ENCODE measurements around the gene ACAA2.
"Not testable (repeated sequence)": the region's sequence is repeated elsewhere in the genome, so short reads cannot be mapped to it uniquely, and the experiment has no call there.

ACAA2 gene

DNA sequence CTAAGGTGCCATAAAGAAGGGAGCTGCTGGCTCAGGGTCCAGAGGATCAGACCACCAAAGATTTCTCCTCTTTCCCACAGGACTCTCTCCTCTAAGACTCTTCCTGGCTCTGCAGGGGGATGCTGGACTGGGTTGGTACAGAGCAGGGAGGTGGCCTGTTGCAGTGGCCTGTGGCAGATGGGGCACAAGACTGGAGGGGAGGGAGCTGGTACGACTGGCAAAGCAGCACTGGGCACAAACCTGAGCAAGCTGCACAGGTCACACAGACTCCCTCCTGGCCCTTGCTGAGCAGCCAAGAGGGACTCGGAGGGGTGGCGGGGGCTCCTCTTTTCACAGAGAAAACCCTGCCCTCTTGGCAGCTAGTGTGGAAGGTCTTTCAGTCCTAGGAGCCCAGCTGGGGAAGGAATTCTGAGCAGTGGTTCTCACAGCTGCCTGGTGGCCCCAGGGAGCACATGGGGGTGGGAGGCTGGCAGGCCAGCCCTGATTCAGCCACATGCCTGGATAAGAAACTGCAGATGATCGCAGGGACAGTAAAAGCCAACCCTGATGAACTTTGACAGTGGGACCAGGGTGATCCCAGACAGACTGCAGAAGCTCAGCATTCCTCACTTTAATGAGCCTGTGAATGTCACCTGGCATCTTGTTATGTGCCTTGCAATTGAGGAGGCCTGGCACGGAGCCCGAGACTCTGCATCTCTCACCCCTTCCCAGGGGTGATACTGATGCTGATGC, 32.5 kb upstream of the ACAA2 start:
- no peak for DNase-seq (ENCODE audit: low read depth in 1 of 2, low spot score in 1 of 2)

DNA sequence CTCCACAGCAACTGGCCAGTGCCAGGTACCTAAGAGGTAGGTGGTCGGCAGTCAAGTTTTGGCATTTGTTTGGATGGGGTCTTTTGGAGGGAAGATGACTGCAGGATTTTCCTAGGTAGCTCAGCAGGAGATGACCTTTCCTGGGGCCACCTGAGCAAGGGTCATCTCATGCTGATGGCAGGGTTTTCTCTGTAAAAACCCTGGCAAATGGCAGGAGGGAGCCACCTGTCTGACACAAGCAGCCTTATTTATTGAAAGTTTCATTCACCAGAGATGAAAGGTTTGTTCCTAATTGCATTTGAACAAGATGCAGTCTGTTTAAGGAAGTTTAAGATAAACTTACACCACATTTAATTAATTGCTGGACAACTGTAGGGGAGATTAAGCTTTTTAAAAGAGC, 31.6 kb upstream of the ACAA2 start:
- DNase-seq (ENCODE audit: low read depth in 1 of 2, low spot score in 1 of 2), result no peak

DNA sequence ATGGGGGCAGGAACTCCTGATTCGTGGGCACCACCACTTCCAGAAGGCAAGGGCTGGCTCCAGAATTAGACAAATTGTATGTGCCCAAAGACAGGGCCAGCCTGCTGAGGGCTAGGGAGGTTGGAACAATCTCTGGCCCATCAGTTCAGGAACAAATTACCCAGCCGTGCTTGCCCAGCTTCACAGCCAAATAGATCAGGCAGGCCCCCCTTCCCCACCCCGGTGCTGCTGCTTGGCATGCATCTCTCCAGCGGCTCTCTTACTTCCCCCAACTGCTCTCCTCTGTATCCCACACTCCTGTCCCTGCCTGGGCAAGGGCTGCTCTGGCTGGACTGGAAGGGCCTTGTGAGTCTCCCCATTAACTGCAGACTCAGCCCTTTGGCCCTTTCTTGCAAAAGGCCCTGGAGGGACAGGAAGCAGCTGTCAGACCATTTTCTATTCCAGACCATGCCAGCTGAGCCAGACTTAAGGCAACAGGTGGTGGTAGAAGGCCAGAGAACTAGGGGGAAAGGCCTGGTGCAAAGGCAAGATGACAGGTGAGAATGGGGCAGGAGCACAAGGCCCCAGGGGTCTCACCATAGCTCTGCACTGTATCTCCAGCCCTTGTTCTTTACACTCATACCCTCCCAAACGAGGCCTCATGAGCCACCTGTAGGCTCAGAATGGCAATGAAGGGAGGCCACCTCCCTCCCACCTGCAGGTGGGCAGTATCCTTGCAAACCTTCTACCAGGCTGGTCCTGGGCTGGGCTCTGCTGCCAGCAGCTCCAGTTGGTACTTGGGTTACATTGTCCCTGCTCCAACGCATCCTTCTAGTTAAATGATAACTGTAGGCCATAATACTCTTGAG, 30.7 kb upstream of the ACAA2 start:
- DNase-seq (ENCODE audit: low read depth in 1 of 2, low spot score in 1 of 2), result no peak

DNA sequence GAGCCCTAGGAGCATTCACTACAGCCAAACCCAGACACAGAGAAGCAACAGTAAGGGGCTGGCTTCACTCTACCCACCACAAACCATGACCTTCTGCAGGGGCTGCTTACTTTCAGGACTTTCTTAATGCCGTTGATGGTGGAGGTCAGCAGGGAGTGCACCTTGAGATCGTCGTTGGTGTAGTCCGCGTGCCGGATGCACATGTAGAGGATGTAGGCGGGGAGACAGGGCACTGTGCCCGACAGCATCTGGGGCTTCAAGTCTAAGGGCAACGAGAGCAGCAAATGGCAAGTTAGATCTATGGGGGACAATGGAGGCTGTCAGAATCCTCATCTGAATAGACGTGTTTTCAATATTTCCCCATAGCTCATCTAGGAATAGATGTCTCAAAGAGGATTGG, 29.8 kb upstream of the ACAA2 start:
- no peak for DNase-seq (ENCODE audit: low read depth in 1 of 2, low spot score in 1 of 2)

DNA sequence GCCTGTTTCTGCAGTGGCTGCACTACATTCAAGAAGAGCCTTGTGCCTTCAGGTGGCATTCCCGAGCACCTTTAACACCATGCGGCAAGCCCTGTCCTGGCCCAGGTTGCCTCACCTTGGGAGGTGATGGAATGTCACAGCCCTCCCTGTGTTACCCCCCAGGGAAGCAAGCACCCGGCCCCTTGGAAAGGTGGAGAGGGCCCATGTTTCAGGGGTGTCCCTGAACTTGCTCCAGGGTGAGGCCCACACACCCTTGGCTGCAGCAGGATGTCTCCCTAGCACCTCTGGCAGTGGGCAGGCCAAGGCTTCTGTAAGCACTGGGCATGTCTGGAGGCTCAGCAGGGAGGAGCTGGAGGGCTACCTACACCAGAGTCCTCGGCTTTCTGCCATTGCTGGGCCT, 29.3 kb upstream of the ACAA2 start:
- DNase-seq (ENCODE audit: low read depth in 1 of 2, low spot score in 1 of 2), result no peak

DNA sequence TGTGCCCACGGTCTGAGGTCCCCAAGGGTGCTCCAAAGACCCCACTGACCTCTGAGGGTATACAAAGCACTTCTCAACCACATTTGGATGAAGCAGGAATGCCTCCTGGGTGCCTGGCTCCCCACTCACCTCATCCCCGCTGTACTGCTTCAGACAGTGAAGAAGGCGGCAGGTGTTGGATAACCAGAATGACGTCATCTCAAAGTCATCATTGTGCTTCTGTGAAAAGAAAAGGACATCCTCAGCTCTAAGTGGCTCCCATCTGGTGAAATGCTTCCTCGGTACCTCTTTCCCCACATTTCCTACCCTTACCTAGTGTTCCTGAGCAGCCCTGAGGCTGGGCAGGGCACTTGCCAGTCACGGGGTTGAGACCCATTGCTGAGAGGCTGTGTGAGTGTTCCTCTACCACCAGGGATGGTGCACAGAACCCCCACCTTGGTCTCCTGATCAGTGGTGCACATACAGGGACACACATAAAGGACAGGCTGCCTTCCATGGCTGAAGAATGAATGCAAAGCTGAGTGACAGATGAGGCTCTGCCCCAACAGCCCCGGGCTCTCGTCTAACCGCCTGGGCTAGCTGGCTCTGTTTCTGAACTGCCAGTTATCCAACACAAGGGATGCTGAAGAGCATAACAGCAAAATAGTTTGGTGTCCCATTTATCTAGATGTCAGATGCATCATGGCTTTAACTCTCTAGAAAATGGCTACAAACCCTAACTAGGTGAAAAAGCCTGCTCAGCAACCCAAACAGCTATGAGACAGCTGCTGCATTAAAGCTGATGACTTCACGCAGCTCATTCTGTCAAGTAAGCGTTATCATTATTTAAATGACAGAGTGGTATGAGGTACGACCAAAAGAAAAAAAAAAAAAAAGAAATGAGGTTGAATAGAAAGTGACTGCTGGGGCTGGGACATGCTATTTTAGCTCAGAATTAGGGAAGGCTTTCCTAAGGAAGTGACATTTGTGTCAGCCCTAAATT, 28.2 kb upstream of the ACAA2 start:
- no peak for DNase-seq (ENCODE audit: low read depth in 1 of 2, low spot score in 1 of 2)

DNA sequence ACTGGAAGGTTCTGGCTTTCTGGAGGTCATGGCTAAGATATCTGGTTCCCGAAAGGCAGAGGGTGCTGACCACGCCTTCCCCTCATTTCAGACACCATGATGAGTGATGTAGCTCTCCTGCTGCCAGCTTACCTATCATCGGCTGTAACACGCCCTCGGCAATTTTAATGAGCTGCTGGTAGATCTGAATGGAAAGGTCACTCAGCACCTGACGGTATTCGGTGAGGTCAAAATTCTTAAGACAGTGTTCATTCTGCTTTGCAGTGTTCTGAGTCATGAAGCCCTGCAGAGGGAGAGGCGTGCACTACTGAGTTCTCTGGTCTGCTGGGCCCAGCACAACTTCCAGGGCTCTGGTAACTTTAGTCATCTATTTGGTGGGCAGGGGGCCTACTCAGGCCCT, 25.7 kb upstream of the ACAA2 start:
- DNase-seq (ENCODE audit: low read depth in 1 of 2, low spot score in 1 of 2), result no peak

DNA sequence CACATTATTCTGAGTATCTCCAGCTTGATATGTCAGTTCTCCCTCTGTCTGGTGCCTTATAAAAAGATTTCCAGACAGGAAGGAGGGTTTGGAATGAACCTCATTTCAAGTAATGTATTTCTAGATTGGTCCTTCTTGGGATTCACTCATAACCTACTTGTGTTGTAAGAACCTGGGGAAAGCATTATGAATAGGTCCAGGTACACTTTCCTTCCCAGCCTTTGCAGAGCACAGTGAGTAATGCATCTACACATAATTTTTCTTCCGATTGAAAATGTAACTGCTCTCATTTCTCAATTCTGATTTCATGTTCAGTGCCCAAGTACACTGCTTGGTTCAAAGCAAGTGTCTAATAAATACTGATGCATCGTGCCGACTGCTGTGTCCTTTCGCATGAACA, 25.0 kb upstream of the ACAA2 start:
- DNase-seq (ENCODE audit: low read depth in 1 of 2, low spot score in 1 of 2), result no peak

DNA sequence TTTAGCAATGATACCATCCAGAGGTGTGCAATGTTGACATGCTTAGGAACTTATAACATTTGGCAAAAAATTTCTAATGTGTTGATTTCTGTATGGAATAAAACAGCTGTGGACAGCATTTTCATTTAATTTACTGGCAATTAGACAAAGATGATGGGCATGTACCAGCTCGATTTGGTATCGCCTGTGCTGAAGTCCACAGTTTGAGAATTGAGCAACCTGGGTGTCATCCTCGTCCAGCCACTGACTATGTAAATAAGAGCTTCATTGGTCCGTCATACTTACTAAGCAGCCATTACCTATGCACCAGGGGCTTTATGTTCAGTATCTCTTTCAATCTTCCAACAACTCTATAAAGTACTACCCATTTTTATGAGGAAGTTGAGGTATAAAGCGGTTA, 24.6 kb upstream of the ACAA2 start:
- DNase-seq (ENCODE audit: low read depth in 1 of 2, low spot score in 1 of 2), result no peak

DNA sequence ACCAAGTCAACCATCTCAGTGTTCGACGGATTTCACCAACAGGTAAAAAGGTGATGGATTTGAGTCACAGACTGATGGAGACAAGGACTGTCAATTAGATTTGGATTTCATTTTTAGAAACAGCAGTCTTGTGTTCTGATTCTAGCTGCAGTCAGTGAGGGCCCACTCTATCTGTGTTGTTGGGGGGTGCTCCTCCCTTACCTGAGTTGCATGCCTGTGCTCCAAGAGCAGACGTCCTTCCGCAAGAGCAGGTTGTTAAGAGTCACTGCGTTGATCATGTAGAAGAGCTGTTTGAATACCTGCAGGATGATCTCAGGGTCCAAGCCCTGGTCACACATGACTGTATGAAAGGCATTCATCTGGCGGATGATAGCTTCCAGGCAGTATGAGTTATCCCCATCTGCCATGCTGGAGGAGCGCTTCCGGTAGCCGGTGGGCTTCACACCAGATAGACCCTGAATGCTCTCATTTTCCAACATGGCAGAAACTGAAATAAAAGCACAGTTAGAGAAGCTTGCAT, 24.0 kb upstream of the ACAA2 start:
- DNase-seq (ENCODE audit: low read depth in 1 of 2, low spot score in 1 of 2), result not testable (repeated sequence)

DNA sequence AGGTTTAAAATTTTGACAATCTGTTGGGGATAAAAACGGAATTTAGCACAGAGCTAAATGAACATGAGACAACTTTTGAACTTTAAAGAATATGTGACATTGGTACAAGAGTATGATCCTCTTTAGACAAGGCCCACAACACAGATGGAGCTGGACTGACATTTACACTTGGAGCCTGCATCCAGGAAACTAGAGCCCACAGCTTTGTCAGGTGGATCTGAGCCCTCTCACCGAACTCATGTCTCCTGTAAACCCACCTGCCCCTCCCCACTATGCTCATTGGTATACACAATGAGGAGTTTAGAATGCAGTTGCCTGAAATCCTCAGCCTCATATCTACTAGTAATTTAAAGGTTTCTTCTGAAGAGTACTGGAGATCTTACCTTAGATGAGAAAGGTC, 22.1 kb upstream of the ACAA2 start:
- DNase-seq (ENCODE audit: low read depth in 1 of 2, low spot score in 1 of 2), result no peak

DNA sequence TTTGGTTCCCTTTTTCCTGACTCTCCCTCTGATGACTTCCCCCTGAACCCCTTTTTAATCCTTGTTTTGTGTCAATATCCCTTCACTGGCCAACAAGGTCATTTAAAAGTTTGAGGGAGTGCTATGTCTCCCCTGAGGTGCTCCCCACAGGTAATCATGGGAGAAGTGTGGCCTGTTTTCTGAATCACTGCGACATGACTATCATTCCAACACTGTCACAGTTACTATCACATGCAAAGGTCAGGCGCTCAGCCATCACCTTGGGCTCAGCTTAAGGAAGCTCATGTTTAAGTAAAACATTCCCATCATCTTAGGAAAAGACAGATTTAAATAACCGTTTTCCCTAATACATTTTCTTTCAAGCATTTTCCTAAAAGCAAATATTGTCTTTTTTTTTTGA, 20.9 kb upstream of the ACAA2 start:
- DNase-seq (ENCODE audit: low read depth in 1 of 2, low spot score in 1 of 2), result no peak

DNA sequence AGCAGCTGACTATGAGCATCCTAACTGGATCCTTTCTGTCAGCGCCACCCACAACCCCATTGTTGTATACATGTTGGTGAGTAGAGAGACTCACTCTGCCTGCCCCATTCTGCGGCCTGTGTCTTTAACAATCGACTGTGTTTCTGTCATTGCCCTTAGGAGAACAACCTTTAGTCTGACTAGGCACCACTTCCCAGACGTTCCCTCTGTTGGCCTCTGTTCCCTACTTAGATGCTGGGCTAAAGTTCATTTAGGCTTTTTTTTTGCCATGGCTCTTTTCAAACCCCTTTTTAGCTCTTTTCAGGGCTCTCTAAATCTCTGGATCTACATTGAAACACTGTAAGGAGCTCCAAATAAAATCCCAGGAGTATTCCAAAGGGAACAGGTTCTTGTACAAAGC, 20.5 kb upstream of the ACAA2 start:
- no peak for DNase-seq (ENCODE audit: low read depth in 1 of 2, low spot score in 1 of 2)

DNA sequence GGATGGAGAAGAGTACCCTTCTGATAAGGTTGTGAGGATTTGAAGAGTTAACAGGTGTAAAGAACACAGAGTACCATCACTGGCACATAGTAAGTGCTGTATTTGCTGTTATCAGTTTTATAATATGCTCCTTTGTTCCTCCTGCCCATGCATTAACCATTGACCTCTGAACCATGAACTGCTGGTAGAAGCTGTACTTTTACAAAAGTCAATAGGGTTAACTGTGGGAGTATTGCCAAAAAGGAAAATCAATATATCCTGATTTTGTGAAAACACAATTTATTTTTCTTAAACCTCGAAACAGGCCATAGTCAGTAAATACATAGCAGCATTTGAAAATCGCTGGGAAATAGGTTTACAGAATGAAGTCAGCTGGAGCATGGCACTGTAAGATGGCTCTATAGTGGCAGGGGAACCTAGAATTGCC, 18.9 kb upstream of the ACAA2 start:
- no peak for DNase-seq (ENCODE audit: low read depth in 1 of 2, low spot score in 1 of 2)

DNA sequence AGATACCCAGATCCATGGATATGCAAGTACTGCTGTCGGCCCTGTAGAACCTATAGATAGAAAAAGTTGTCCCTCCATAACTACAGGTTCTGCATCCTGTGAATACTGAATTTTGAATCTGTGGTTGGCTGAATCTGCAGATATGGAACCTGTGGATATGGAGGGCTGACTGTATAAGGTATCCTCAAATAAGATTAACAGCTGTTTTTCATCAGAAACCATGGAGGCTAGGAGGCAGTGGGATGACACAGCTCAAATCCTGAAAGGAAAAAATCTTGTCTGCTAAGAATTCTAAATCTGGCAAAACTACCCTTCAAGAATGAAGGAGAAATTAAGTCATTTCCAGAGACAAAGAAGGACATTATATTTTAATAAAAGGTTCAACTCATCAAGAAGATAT, 14.7 kb upstream of the ACAA2 start:
- no peak for DNase-seq (ENCODE audit: low read depth in 1 of 2, low spot score in 1 of 2)

DNA sequence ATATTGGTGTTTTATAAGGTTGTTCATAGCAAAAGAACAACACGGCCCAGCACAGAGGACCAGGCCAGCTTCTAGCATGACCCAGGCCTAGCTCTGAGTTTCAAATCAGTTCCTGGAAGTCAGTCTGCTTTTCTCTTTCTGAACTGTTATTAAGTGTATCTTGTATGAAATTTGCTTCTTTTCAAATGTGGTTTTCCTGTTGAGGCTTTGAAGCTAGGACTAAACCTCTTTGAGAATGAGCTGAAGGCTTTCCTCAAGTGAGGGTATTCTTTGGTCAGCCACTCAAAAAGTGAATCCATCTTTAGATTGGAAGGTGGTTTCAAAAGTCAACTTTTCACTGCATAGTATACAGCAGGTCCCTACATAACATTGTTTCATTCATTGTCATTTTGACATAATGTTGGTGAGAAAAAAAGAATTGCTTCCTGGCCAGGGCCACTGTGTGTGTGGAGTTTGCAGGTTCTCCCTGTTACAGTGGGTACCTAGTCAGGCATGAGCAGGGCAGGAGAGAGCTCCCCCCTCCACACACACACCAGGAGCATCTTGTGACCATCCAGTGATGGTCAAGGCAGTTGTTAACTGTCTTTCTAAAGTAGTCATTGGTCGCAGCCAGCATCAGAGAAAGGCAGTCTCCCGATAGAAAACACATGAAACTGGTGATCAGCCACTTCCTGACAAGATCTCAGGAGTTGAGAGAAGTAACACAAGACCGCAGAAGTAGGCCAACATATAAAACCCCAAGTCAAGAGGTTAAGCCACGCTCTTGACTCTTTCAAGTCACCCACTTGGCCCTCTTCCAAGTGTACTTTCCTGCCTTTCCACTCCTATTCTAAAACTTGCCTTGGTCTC, 6.7 kb upstream of the ACAA2 start:
- DNase-seq (ENCODE audit: low read depth in 1 of 2, low spot score in 1 of 2), result peak in 1 of 2 donors; percentile 30

DNA sequence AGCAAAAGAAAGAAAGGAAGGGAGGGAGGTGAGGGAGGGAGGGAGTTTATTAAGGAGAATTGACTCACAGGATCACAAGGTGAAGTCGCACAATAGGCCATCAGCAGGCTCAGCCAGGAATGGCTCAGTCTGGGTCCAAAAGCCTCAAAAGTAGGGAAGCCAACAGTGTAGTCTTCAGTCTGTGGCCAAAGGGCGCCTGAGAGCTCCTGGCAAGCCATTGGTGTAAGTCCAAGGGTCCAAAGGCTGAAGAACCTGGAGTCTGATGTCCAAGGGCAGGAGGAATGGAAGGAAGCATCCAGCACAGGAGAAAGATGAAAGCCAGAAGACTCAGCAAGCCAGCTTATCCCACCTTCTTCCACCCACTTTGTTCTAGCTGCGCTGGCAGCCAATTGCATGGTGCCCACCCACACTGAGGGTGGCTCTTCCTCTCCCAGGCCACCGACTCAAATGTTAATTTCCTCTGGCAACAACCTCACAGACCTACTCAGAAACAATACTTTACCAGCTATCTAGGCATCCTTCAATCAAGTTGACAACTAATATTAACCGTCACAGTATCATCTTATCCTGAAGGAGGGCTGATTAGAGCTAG, 5.8 kb upstream of the ACAA2 start:
- DNase-seq (ENCODE audit: low read depth in 1 of 2, low spot score in 1 of 2), result no peak

DNA sequence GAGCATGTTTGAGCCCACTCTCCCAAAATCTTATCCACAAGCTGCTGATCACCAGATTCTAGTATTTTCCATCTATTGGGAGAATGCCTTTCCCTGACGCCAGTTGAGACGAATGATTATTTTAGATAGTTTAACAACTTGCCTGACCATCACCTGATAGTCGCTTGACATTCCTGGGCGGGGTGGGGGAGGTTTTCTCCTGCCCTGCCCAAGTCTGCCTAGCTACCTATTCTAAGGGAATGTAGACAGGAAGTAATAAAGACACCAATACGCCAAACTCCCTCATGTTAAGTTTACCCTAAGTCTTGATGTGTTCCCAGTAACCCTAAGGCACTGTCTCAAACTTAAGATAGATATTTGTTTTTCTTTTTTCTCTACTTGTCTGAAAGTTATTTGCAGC, 4.6 kb upstream of the ACAA2 start:
- no peak for DNase-seq (ENCODE audit: low read depth in 1 of 2, low spot score in 1 of 2)

DNA sequence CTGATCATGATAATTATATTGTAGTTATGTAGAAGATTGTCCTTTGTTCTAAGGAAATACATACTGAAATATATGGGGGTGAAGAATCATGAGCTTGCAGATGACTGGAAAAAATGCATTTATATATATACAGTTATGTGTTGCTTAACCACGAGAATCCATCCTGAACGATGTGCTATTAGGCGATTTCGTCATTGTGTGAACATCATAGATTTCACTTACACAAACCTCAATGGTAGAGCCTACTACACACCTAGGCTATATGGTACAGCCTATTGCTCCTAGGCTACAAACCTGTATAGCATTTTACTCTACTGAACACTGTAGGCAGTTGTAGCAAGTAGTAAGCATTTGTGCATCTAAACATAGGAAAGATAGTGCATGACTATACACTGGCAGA, 2.6 kb upstream of the ACAA2 start:
- DNase-seq (ENCODE audit: low read depth in 1 of 2, low spot score in 1 of 2), result no peak

DNA sequence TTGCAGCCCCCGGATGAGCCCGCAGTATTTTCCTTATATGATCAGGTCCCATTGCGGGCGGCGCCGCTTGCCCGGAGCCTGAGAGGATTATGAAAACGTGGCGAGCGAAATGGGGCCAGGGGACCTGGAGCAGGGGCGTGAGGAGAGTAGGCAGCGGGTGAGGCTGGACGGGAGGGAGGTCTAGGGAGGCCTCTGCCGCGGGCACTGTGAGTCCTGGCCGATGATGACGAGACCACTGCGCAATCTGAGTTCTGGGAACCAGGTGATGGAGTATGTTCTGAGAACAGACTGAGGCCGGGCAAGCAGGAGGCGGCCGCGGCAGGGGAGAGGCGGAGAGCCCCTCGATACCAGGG, 790 bp upstream of the ACAA2 start:
- peak in 1 of 2 donors; percentile 16 for DNase-seq (ENCODE audit: low read depth in 1 of 2, low spot score in 1 of 2)

Data from activated CD4-positive, alpha-beta T cell treated with anti-CD3 and anti-CD28 coated beads, Interleukin-2, amount 50 U/mL, for 24 hours (primary cell).